ENCODE results near the gene IFNLR1. TPM values are rescaled to one million over a fixed set of nuclear protein-coding genes. Genes with fewer than 3 reads are reported as not detected.

The IFNLR1 gene
- total RNA-seq, 4 donors from 2014 or later = 2.5 to 4.6 (median 3.5) TPM

- Histone ChIP-seq H3K36me3 (peaks cover 0 to 15% (median 0%) of the 10 kb centered on the region in 3 donors), H3K9me3 (no peaks in the 10 kb centered on the region), H3K4me3 (no peak overlapping the region), H3K27me3 (no peaks in the 10 kb centered on the region), H3K4me1 (peaks cover 0 to 19% (median 0%) of the 10 kb centered on the region in 3 donors), H3K27ac (no peak overlapping the region)
- TF ChIP-seq CTCF (IDR thresholded peaks at IDR 0.05) (no peak), POLR2A (IDR thresholded peaks at IDR 0.05) (no peak)
- DNase-seq = no peak
- intact Hi-C loops (cut with DNase I) = no loop called here
- WGBS, 2 donors = 73 to 90% methylated on average over 5 of the region's 5 CpGs
These were observed 13.2 kb downstream of the IFNLR1 start for GRCh38 chr1:24173638-24174575.

- WGBS, 2 donors = 92 to 99% methylated on average over 5 of the region's 5 CpGs
- H3K27ac ChIP-seq = no peak overlapping the region
- TF ChIP-seq POLR2A (IDR thresholded peaks at IDR 0.05) = no peak
- no peak for TF ChIP-seq CTCF (IDR thresholded peaks at IDR 0.05)
- no peak for DNase-seq
- no peaks in the 10 kb centered on the region for H3K27me3 ChIP-seq
- H3K4me3 ChIP-seq = no peak overlapping the region
- H3K4me1 ChIP-seq = peaks cover 0 to 19% (median 0%) of the 10 kb centered on the region in 3 donors
- intact Hi-C loops (cut with DNase I) = no loop called here
- peaks cover 0 to 26% (median 0%) of the 10 kb centered on the region in 3 donors for H3K36me3 ChIP-seq
- H3K9me3 ChIP-seq = no peaks in the 10 kb centered on the region
These were observed 14.5 kb downstream of the IFNLR1 start for GRCh38 chr1:24172598-24172997.

- Histone ChIP-seq H3K27me3 (no peaks in the 10 kb centered on the region), H3K4me1 (no peaks in the 10 kb centered on the region), H3K9me3 (no peaks in the 10 kb centered on the region), H3K27ac (no peak overlapping the region), H3K36me3 (peaks cover 0 to 52% (median 0%) of the 10 kb centered on the region in 3 donors), H3K4me3 (no peak overlapping the region)
- WGBS, 2 donors = 93 to 100% methylated on average over 2 to 7 of the region's 12 CpGs
- no peak for TF ChIP-seq POLR2A (IDR thresholded peaks at IDR 0.05)
- no peak for TF ChIP-seq CTCF (IDR thresholded peaks at IDR 0.05)
- DNase-seq = no peak
- intact Hi-C loops (cut with DNase I) = loop anchor here (10.0 kb wide), 1 partner anchor 94 kb away; no protein-coding TSS in a partner anchor
These were observed 17.8 kb downstream of the IFNLR1 start for GRCh38 chr1:24169286-24169685.

GRCh38 chr1:24168245-24168644 lies 18.8 kb downstream of the IFNLR1 start:
- Histone ChIP-seq H3K27ac (no peak overlapping the region), H3K36me3 (peaks cover 0 to 52% (median 0%) of the 10 kb centered on the region in 3 donors), H3K4me1 (no peaks in the 10 kb centered on the region), H3K27me3 (no peaks in the 10 kb centered on the region), H3K9me3 (no peaks in the 10 kb centered on the region), H3K4me3 (no peak overlapping the region)
- TF ChIP-seq CTCF (IDR thresholded peaks at IDR 0.05) (no peak), POLR2A (IDR thresholded peaks at IDR 0.05) (no peak)
- DNase-seq = no peak
- WGBS, 2 donors = 88 to 94% methylated on average over 7 of the region's 7 CpGs
- intact Hi-C loops (cut with DNase I) = loop anchor here (10.0 kb wide), 1 partner anchor 93 kb away; no protein-coding TSS in a partner anchor

GRCh38 chr1:24167008-24167407 lies 20.1 kb downstream of the IFNLR1 start:
- 61 to 62% methylated on average over 4 of the region's 4 CpGs for WGBS, 2 donors
- H3K36me3 ChIP-seq = peaks cover 0 to 48% (median 0%) of the 10 kb centered on the region in 3 donors
- H3K27me3 ChIP-seq = no peaks in the 10 kb centered on the region
- no peak for DNase-seq
- TF ChIP-seq CTCF (IDR thresholded peaks at IDR 0.05) (no peak), POLR2A (IDR thresholded peaks at IDR 0.05) (no peak)
- no peaks in the 10 kb centered on the region for H3K9me3 ChIP-seq
- H3K27ac ChIP-seq = no peak overlapping the region
- no peak overlapping the region for H3K4me3 ChIP-seq
- intact Hi-C loops (cut with DNase I) = loop anchor here (10.0 kb wide), 1 partner anchor 92 kb away; no protein-coding TSS in a partner anchor
- H3K4me1 ChIP-seq = no peaks in the 10 kb centered on the region

Measured in esophagus squamous epithelium (tissue), 5 donors.